ENCODE data around the gene ORMDL3. TPM values are rescaled to one million over a fixed set of nuclear protein-coding genes. Genes with fewer than 3 reads are reported as not detected.
"Not testable (repeated sequence)": the region's sequence is repeated elsewhere in the genome, so short reads cannot be mapped to it uniquely, and the experiment has no call there.

Gene ORMDL3
- polyA plus RNA-seq, 4 donors = 92.5 to 110 (median 98.6) TPM

- no peak for DNase-seq (ENCODE audit: low read depth in 4 of 4, low spot score in 3 of 4)
Observed at GRCh38 chr17:39887078-39887477, 40.3 kb downstream of the ORMDL3 start.

GRCh38 chr17:39886102-39886501, 41.3 kb downstream of the ORMDL3 start:
- not testable (repeated sequence) for DNase-seq (ENCODE audit: low read depth in 4 of 4, low spot score in 3 of 4)

GRCh38 chr17:39872751-39873150, 54.6 kb downstream of the ORMDL3 start:
- no peak for DNase-seq (ENCODE audit: low read depth in 4 of 4, low spot score in 3 of 4)

- DNase-seq (ENCODE audit: low read depth in 4 of 4, low spot score in 3 of 4) = no peak
Observed at GRCh38 chr17:39871801-39872200, 55.6 kb downstream of the ORMDL3 start.

Other genes starting within 250 kb of the ORMDL3 start
- gene PGAP3, start 239.5 kb downstream of the ORMDL3 start, polyA plus RNA-seq (ENCODE audit: insufficient read length in 4 of 4) = 10 to 100 TPM; 36.5 to 45.8 (median 38.1) TPM
- gene ERBB2, start 227.5 kb downstream of the ORMDL3 start, polyA plus RNA-seq (ENCODE audit: insufficient read length in 4 of 4) = 100 to 1,000 TPM; 166 to 198 (median 183) TPM
- 10 to 100 TPM; 36.4 to 41.1 (median 39.1) TPM for gene MIEN1, start 197.1 kb downstream of the ORMDL3 start, polyA plus RNA-seq (ENCODE audit: insufficient read length in 4 of 4)
- 10 to 100 TPM; 33.5 to 40.5 (median 39.2) TPM for gene GRB7, start 189.7 kb downstream of the ORMDL3 start, polyA plus RNA-seq (ENCODE audit: insufficient read length in 4 of 4)
- gene IKZF3, start 63.3 kb downstream of the ORMDL3 start, polyA plus RNA-seq (ENCODE audit: insufficient read length in 4 of 4) = under 1 TPM; 0.17 to 0.30 (median 0.22) TPM
- gene ZPBP2, start 59.4 kb downstream of the ORMDL3 start, polyA plus RNA-seq (ENCODE audit: insufficient read length in 4 of 4) = under 1 TPM in 1 of 4 donors, not detected in 3; 0.04 TPM
- 10 to 100 TPM; 10.2 to 22.1 (median 11.2) TPM for gene GSDMB, start 9.0 kb downstream of the ORMDL3 start, polyA plus RNA-seq (ENCODE audit: insufficient read length in 4 of 4)
- gene LRRC3C, start 131 bp upstream of the ORMDL3 start, polyA plus RNA-seq (ENCODE audit: insufficient read length in 4 of 4) = under 1 TPM in 1 of 4 donors, not detected in 3; 0.17 TPM
- 1 to 10 TPM in 3 of 4 donors, under 1 TPM in 1; 0.59 to 4.7 (median 2.4) TPM for gene GSDMA, start 35.4 kb upstream of the ORMDL3 start, polyA plus RNA-seq (ENCODE audit: insufficient read length in 4 of 4)
- 100 to 1,000 TPM; 108 to 128 (median 115) TPM for gene PSMD3, start 53.2 kb upstream of the ORMDL3 start, polyA plus RNA-seq (ENCODE audit: insufficient read length in 4 of 4)
- not detected for gene CSF3, start 87.8 kb upstream of the ORMDL3 start, polyA plus RNA-seq (ENCODE audit: insufficient read length in 4 of 4)
- 100 to 1,000 TPM in 3 of 4 donors, 10 to 100 TPM in 1; 96.1 to 106 (median 103) TPM for gene MED24, start 126.8 kb upstream of the ORMDL3 start, polyA plus RNA-seq (ENCODE audit: insufficient read length in 4 of 4)
- 10 to 100 TPM; 51.1 to 56.7 (median 55.3) TPM for gene THRA, start 135.4 kb upstream of the ORMDL3 start, polyA plus RNA-seq (ENCODE audit: insufficient read length in 4 of 4)
- gene NR1D1, start 173.0 kb upstream of the ORMDL3 start, polyA plus RNA-seq (ENCODE audit: insufficient read length in 4 of 4) = 1 to 10 TPM; 3.5 to 4.4 (median 4.1) TPM
- gene MSL1, start 194.4 kb upstream of the ORMDL3 start, polyA plus RNA-seq (ENCODE audit: insufficient read length in 4 of 4) = 100 to 1,000 TPM; 137 to 189 (median 172) TPM
- gene CASC3, start 212.9 kb upstream of the ORMDL3 start, polyA plus RNA-seq (ENCODE audit: insufficient read length in 4 of 4) = 100 to 1,000 TPM in 3 of 4 donors, 10 to 100 TPM in 1; 94.8 to 113 (median 102) TPM
- gene RAPGEFL1, start 249.9 kb upstream of the ORMDL3 start, polyA plus RNA-seq (ENCODE audit: insufficient read length in 4 of 4) = 10 to 100 TPM in 2 of 4 donors, 1 to 10 TPM in 2; 6.6 to 10.5 (median 9.6) TPM

Measured in right renal pelvis (tissue), 4 donors.